ENCODE measurements around the gene GMDS. TPM values are rescaled to one million over a fixed set of nuclear protein-coding genes. Genes with fewer than 3 reads are reported as not detected.

The GMDS gene
- total RNA-seq, 3 donors from 2014 or later (not counting 1 experiment from before 2014, with no cell fraction given), result 23.6 to 31.0 (median 26.4) TPM

DNA sequence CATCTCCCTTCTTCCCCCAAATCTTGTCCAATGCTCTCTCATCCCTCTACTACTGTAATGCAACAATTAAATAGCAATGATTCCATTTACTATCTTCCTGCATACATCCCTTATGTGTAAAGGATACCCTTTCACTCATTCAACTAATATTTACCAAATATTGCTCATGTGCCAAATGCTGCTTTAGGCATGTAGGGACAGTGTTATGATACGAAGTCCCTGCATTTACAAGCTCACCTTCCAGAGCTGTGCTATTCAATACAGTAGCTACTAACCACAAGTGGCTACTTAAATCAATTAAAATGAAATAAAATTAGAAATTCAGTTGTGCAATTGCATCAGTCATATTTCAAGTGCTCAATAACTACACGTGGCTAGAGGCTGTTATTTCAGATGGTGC, 41.1 kb downstream of the GMDS start:
- Mint-ChIP-seq H3K9me3 (no peaks in the 10 kb centered on the region), H3K27me3 (ENCODE audit: low read depth in 2 of 2) (no peaks in the 10 kb centered on the region), H3K4me3 (no peak overlapping the region), H3K36me3 (no peaks in the 10 kb centered on the region), H3K27ac (no peak overlapping the region), H3K4me1 (peaks cover under 1 to 3% of the 10 kb centered on the region in 2 donors)
- Histone ChIP-seq H3K4me1 (ENCODE audit: control insufficient read depth, insufficient read depth, low read length) (no peaks in the 10 kb centered on the region), H3K4me3 (ENCODE audit: low read length) (no peak overlapping the region), H3K27me3 (ENCODE audit: control insufficient read depth, insufficient read depth, low read length) (no peaks in the 10 kb centered on the region), H3K27ac (ENCODE audit: low read length) (no peak overlapping the region), H3K9me3 (ENCODE audit: control insufficient read depth, insufficient read depth, low read length) (no peaks in the 10 kb centered on the region), H3K36me3 (ENCODE audit: control insufficient read depth, insufficient read depth, low read length) (no peaks in the 10 kb centered on the region)
- TF ChIP-seq, protein P1, sequence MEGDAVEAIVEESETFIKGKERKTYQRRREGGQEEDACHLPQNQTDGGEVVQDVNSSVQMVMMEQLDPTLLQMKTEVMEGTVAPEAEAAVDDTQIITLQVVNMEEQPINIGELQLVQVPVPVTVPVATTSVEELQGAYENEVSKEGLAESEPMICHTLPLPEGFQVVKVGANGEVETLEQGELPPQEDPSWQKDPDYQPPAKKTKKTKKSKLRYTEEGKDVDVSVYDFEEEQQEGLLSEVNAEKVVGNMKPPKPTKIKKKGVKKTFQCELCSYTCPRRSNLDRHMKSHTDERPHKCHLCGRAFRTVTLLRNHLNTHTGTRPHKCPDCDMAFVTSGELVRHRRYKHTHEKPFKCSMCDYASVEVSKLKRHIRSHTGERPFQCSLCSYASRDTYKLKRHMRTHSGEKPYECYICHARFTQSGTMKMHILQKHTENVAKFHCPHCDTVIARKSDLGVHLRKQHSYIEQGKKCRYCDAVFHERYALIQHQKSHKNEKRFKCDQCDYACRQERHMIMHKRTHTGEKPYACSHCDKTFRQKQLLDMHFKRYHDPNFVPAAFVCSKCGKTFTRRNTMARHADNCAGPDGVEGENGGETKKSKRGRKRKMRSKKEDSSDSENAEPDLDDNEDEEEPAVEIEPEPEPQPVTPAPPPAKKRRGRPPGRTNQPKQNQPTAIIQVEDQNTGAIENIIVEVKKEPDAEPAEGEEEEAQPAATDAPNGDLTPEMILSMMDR (IDR thresholded peaks at IDR 0.05), result no peak
- ATAC-seq (no peak), DNase-seq (no peak)
- 97% methylated on average over 2 of the region's 2 CpGs for WGBS (ENCODE audit: insufficient coverage)
- intact Hi-C loops (cut with micrococcal nuclease), result loop anchor here (10.0 kb wide), 1 partner anchor 151 kb away; no protein-coding TSS in a partner anchor

DNA sequence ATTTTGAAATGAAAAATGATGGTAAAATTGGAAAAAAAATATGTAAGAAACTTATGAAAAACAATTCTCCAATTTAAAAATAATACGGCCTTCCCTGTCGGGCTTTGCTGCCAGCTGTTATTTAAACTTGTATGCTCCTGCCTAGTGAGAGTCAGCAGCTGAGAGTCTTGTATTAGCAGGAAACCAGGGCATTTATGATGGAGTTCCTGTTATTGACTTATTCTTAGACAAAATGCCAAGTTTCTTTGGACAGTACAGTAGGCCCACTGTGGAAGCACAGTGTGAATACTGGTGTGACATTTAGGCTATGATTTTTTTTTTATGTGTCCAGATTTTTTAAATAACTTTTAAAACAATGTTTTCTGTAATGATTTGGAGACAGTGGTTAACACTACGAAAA, 42.1 kb downstream of the GMDS start:
- Histone ChIP-seq H3K27me3 (ENCODE audit: control insufficient read depth, insufficient read depth, low read length) (no peaks in the 10 kb centered on the region), H3K9me3 (ENCODE audit: control insufficient read depth, insufficient read depth, low read length) (no peaks in the 10 kb centered on the region), H3K4me1 (ENCODE audit: control insufficient read depth, insufficient read depth, low read length) (no peaks in the 10 kb centered on the region), H3K4me3 (ENCODE audit: low read length) (no peak overlapping the region), H3K36me3 (ENCODE audit: control insufficient read depth, insufficient read depth, low read length) (no peaks in the 10 kb centered on the region), H3K27ac (ENCODE audit: low read length) (no peak overlapping the region)
- no peak for DNase-seq
- no peaks in the 10 kb centered on the region for H3K4me1 Mint-ChIP-seq
- H3K27me3 Mint-ChIP-seq (ENCODE audit: low read depth in 2 of 2), result no peaks in the 10 kb centered on the region
- intact Hi-C loops (cut with micrococcal nuclease), result loop anchor here (10.0 kb wide), 1 partner anchor 152 kb away; no protein-coding TSS in a partner anchor
- no peak overlapping the region for H3K27ac Mint-ChIP-seq
- H3K36me3 Mint-ChIP-seq, result no peaks in the 10 kb centered on the region
- 77% methylated on average over 2 of the region's 3 CpGs for WGBS (ENCODE audit: insufficient coverage)
- TF ChIP-seq, protein P1 (IDR thresholded peaks at IDR 0.05), result no peak
- no peak for ATAC-seq
- no peaks in the 10 kb centered on the region for H3K9me3 Mint-ChIP-seq
- H3K4me3 Mint-ChIP-seq, result no peak overlapping the region

DNA sequence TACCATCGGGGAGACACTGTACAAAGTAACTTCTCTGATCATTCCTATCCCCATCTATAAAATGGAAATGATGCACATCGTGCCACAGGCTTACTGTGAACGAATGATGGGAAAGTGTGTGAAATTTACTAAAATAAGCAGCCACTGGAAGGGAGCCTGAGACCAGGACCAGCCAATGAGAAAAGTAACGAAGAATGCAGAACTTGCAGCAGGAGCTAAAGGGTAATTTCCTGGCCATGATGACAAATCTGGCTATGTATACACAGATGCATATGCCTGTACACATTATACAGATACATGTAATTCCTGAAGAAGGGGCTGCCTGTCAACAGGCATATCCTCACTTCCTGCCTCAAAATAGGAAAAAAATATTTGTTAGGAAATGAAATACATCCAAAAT, 47.4 kb downstream of the GMDS start:
- no peaks in the 10 kb centered on the region for H3K9me3 Mint-ChIP-seq
- WGBS (ENCODE audit: insufficient coverage), result 87% methylated on average over 3 of the region's 4 CpGs

More for the DNA sequence above, 47.4 kb downstream of the GMDS start:
- Mint-ChIP-seq H3K27ac (no peak overlapping the region), H3K27me3 (ENCODE audit: low read depth in 2 of 2) (no peaks in the 10 kb centered on the region), H3K4me3 (no peak overlapping the region), H3K36me3 (no peaks in the 10 kb centered on the region), H3K4me1 (no peaks in the 10 kb centered on the region)
- TF ChIP-seq, protein P1 (IDR thresholded peaks at IDR 0.05), result no peak
- DNase-seq (no peak), ATAC-seq (no peak)
- Histone ChIP-seq H3K4me1 (ENCODE audit: control insufficient read depth, insufficient read depth, low read length) (no peaks in the 10 kb centered on the region), H3K27ac (ENCODE audit: low read length) (no peak overlapping the region), H3K36me3 (ENCODE audit: control insufficient read depth, insufficient read depth, low read length) (no peaks in the 10 kb centered on the region), H3K27me3 (ENCODE audit: control insufficient read depth, insufficient read depth, low read length) (no peaks in the 10 kb centered on the region), H3K4me3 (ENCODE audit: low read length) (no peak overlapping the region), H3K9me3 (ENCODE audit: control insufficient read depth, insufficient read depth, low read length) (no peaks in the 10 kb centered on the region)
- intact Hi-C loops (cut with micrococcal nuclease), result loop anchor here (2.0 to 5.0 kb wide), 2 partner anchors 434 to 593 kb away; no protein-coding TSS in a partner anchor
